GM23338 (cell line): Measurements from ENCODE around the gene KLHL8.

ENCODE experiments used
- EZH2 ChIP-seq: fragments of 200-600 bp; sonication (generic); IDR thresholded peaks from one replicate; pipeline ENCODE4 v1.8.0; 2017; ENCODE audit warnings: antibody characterized with exemption, mild to moderate bottlenecking, low read depth; ENCODE audit not compliant: unreplicated experiment
- JUNB ChIP-seq: IDR thresholded peaks from one replicate; pipeline ENCODE4 v1.6.1; 2016; ENCODE audit warnings: antibody characterized with exemption; ENCODE audit not compliant: unreplicated experiment
- POLR2AphosphoS5 ChIP-seq: IDR thresholded peaks from 2 replicates; pipeline ENCODE4 v1.6.1; 2016; ENCODE audit warnings: antibody characterized with exemption, low read depth
- ZNF114 ChIP-seq: fragments of 250-450 bp; sonication (Bioruptor Pico); IDR thresholded peaks from 2 replicates; pipeline ENCODE4 v1.5.0; 2020; ENCODE audit warnings: mild to moderate bottlenecking, moderate library complexity
- TF ChIP-seq, protein P1 (sequence below), 2 experiments: fragments of 200-600 bp in 1 of 2; sonication (generic) in 1 of 2; conservative IDR thresholded peaks; 2 replicates each; pipeline versions ENCODE4 v1.5.1 to v1.6.1; 2016 to 2017; ENCODE audit warnings: antibody characterized with exemption in 2 of 2, low read depth in 2 of 2, mild to moderate bottlenecking in 2 of 2, moderate library complexity in 1 of 2

DNA sequence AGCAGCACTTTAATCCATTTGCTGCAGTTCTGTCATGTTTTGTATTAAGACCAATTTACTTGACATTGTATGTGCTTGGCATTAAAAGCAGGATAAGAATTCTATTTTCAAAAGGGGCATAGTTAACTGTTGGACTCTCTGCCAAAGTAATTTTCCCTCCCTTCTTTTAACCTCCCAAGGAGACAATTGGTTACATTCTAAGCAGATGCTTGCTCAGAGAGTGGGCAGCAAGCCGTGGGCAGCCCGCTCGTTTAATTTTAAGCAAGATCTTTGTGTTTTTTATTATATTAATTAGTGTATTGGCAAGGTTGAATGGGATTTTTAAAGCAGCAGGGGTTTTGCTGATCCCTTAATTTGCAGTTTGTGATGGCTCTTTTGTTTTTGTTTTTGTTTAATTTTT, 37.1 kb upstream of the KLHL8 start:
- TF ChIP-seq, protein P1, sequence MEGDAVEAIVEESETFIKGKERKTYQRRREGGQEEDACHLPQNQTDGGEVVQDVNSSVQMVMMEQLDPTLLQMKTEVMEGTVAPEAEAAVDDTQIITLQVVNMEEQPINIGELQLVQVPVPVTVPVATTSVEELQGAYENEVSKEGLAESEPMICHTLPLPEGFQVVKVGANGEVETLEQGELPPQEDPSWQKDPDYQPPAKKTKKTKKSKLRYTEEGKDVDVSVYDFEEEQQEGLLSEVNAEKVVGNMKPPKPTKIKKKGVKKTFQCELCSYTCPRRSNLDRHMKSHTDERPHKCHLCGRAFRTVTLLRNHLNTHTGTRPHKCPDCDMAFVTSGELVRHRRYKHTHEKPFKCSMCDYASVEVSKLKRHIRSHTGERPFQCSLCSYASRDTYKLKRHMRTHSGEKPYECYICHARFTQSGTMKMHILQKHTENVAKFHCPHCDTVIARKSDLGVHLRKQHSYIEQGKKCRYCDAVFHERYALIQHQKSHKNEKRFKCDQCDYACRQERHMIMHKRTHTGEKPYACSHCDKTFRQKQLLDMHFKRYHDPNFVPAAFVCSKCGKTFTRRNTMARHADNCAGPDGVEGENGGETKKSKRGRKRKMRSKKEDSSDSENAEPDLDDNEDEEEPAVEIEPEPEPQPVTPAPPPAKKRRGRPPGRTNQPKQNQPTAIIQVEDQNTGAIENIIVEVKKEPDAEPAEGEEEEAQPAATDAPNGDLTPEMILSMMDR (conservative IDR thresholded peaks at IDR 0.05; ENCODE audit: low read depth in 2 of 2): no peak
- TF ChIP-seq EZH2 (no peak), ZNF114 (CRISPR knock-in tag) (no peak), POLR2AphosphoS5 (no peak), JUNB (no peak)
